ENCODE data around the gene DNAH6. TPM values are rescaled to one million over a fixed set of nuclear protein-coding genes. Genes with fewer than 3 reads are reported as not detected.
A peak's percentile ranks its signal among the peaks of the same experiment; 100 is the strongest.

DNAH6 gene
- total RNA-seq, 1 experiment from 2014 or later: 0.26 TPM

DNA sequence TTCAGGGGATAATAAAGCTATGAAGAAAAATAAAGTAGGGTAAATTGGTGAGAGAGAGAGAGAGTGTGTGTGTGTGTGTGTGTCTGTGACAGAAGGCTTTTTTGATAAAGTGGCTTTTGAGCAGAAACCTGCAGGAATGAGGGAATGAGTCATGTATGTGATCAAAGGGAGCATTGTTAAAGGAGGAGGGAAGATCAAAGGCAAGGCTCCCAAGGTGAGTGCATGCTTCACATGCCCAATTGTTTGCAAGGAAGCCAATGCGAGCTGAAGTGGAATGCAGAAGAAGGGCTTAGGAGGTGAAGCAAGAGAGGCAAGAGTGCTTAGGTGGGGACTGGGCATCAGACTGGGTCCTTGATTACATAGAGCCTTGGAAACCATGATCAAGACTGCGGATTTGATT lies 96.8 kb downstream of the DNAH6 start:
- Histone ChIP-seq H2AK5ac (ENCODE audit: insufficient read length, low read length) (no peak overlapping the region), H3K4me1 (ENCODE audit: insufficient read depth, low read length) (no peaks in the 10 kb centered on the region), H3K27me3 (ENCODE audit: insufficient read depth, low read length) (no peaks in the 10 kb centered on the region), H4K8ac (replicated peaks; ENCODE audit: insufficient read length, low read depth, low read length) (no peak overlapping the region), H2AFZ (ENCODE audit: low read length) (no peak overlapping the region), H3K14ac (ENCODE audit: insufficient read depth, low read length) (no peak overlapping the region), H4K5ac (ENCODE audit: insufficient read length, low read depth, low read length) (no peak overlapping the region), H3K79me2 (ENCODE audit: insufficient read depth, low read length) (no peaks in the 10 kb centered on the region), H2BK120ac (ENCODE audit: low read depth, low read length, poor library complexity, severe bottlenecking) (no peak overlapping the region), H4K20me1 (ENCODE audit: control insufficient read depth, insufficient read depth, insufficient read length) (no peaks in the 10 kb centered on the region), H3K18ac (ENCODE audit: insufficient read length, low read depth, low read length) (no peak overlapping the region), H2BK5ac (ENCODE audit: insufficient read length, low read length) (no peak overlapping the region), H3K27ac (ENCODE audit: insufficient read length, low read depth, low read length) (no peak overlapping the region), H3K56ac (ENCODE audit: insufficient read length, low read depth, low read length) (no peak overlapping the region), H3K9ac (ENCODE audit: extremely low read depth, insufficient read length, low read length) (no peak overlapping the region), H2BK15ac (ENCODE audit: low read depth, low read length) (no peak overlapping the region), H3K23me2 (ENCODE audit: insufficient read length, low read depth, low read length, poor library complexity, severe bottlenecking) (no peaks in the 10 kb centered on the region), H3K79me1 (ENCODE audit: insufficient read depth, low read depth, low read length, poor library complexity, severe bottlenecking) (no peaks in the 10 kb centered on the region), H3K4me2 (ENCODE audit: insufficient read depth, insufficient read length, low read length) (no peak overlapping the region), H3K4ac (ENCODE audit: low read depth, low read length) (no peak overlapping the region), H2BK20ac (ENCODE audit: low read depth, low read length, poor library complexity, severe bottlenecking) (no peak overlapping the region), H3K9me3 (ENCODE audit: control insufficient read depth, low read depth, low read length) (no peaks in the 10 kb centered on the region), H4K91ac (ENCODE audit: insufficient read length, low read depth, low read length) (no peak overlapping the region), H2BK12ac (ENCODE audit: insufficient read length, low read depth, low read length) (no peak overlapping the region), H3K23ac (ENCODE audit: insufficient read length, low read depth, low read length) (no peak overlapping the region), H3T11ph (ENCODE audit: low read length) (no peak overlapping the region)
- H3K27me3 Mint-ChIP-seq (ENCODE audit: low read depth): 0 out of 2 replicates have a peak, but pooled peaks cover 2% of the 10 kb centered on the region
- no CpG with 5 or more reads among the region's 2 CpGs for WGBS (ENCODE audit: extremely low coverage, insufficient read length, low lambda C conversion rate)
- no peak overlapping the region for H3K4me3 Mint-ChIP-seq
- TF ChIP-seq, protein P1, sequence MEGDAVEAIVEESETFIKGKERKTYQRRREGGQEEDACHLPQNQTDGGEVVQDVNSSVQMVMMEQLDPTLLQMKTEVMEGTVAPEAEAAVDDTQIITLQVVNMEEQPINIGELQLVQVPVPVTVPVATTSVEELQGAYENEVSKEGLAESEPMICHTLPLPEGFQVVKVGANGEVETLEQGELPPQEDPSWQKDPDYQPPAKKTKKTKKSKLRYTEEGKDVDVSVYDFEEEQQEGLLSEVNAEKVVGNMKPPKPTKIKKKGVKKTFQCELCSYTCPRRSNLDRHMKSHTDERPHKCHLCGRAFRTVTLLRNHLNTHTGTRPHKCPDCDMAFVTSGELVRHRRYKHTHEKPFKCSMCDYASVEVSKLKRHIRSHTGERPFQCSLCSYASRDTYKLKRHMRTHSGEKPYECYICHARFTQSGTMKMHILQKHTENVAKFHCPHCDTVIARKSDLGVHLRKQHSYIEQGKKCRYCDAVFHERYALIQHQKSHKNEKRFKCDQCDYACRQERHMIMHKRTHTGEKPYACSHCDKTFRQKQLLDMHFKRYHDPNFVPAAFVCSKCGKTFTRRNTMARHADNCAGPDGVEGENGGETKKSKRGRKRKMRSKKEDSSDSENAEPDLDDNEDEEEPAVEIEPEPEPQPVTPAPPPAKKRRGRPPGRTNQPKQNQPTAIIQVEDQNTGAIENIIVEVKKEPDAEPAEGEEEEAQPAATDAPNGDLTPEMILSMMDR (conservative IDR thresholded peaks at IDR 0.05): no peak
- no peaks in the 10 kb centered on the region; a peak in 1 of 7 replicates for H3K36me3 Mint-ChIP-seq (ENCODE audit: insufficient read depth in 1 of 3, low read depth in 3 of 3)
- H3K27ac Mint-ChIP-seq: no peak overlapping the region
- peak; percentile 34 for DNase-seq
- no peaks in the 10 kb centered on the region; a peak in 1 of 4 replicates for H3K4me1 Mint-ChIP-seq
- peaks cover 7 to 12% of the 10 kb centered on the region in 2 experiments for H3K9me3 Mint-ChIP-seq
